ENCODE measurements around the gene MGAT4A. TPM values are rescaled to one million over a fixed set of nuclear protein-coding genes. Genes with fewer than 3 reads are reported as not detected.

Gene MGAT4A
- total and polyA plus RNA-seq, 2 of the 13 experiments (the other 11 are each of a cell fraction or from before 2014, with no cell fraction given), result 47.2 to 90.9 TPM

GRCh38 chr2:98772536-98772935, 41.6 kb upstream of the MGAT4A start:
- no peak for DNase-seq (ENCODE audit: low spot score)
- Histone ChIP-seq H3K4me2 (ENCODE audit: low read depth, low read length) (no peak overlapping the region), H4K20me1 (ENCODE audit: insufficient read depth, low read length) (no peaks in the 10 kb centered on the region), H2AFZ (ENCODE audit: low read length) (no peak overlapping the region), H3K79me2 (ENCODE audit: insufficient read depth, low read length) (no peaks in the 10 kb centered on the region), H3K4me1 (ENCODE audit: insufficient read depth, low read length) (peaks cover 54% of the 10 kb centered on the region), H3K27me3 (ENCODE audit: control insufficient read depth in 1 of 2, insufficient read depth in 2 of 2, low read length in 2 of 2) (no peaks in the 10 kb centered on the region), H3K27ac (ENCODE audit: extremely low read length, insufficient read depth, low read length) (no peak overlapping the region), H3K4me3 (replicated peaks in 1 of 3; ENCODE audit: insufficient read depth in 1 of 3, low read depth in 2 of 3, low read length in 3 of 3) (no peak overlapping the region), H3K36me3 (replicated peaks in 1 of 2; ENCODE audit: control insufficient read depth in 1 of 2, insufficient read depth in 2 of 2, low read length in 2 of 2) (no peaks in the 10 kb centered on the region), H3K9me3 (ENCODE audit: low read length) (no peaks in the 10 kb centered on the region), H3K9ac (ENCODE audit: insufficient read depth, low read depth, low read length) (no peak overlapping the region)
- in situ Hi-C loops (cut with HindIII; ENCODE audit: extremely low pct_ligation_motif_present, low pct_unique_long_range_greater_than_20kb), result no loop called here
- 84% methylated on average over 8 of the region's 8 CpGs for WGBS (ENCODE audit: low lambda C conversion rate)
- BruUV-seq (replicated peaks), result no TSS peak
- no peak for TF ChIP-seq ZNF598 (CRISPR knock-in tag; IDR thresholded peaks at IDR 0.05; ENCODE audit: borderline replicate concordance)
- TF ChIP-seq CHD4 (IDR thresholded peaks at IDR 0.05; ENCODE audit: borderline replicate concordance, low read length), result no peak
- CTCF ChIA-PET (ENCODE audit: low intra/inter-chr PET ratio, low total read pairs), result no interaction called here
- ATAC-seq, result no peak
- FAIRE-seq, result no peak
- POLR2A ChIA-PET, result no interaction called here
- intact Hi-C loops (cut with micrococcal nuclease; ENCODE audit: unreplicated experiment), result no loop called here

GRCh38 chr2:98771721-98772524, 41.0 kb upstream of the MGAT4A start:
- no peak for DNase-seq (ENCODE audit: low spot score)
- WGBS (ENCODE audit: low lambda C conversion rate), result 75% methylated on average over 17 of the region's 17 CpGs
- H3K36me3 ChIP-seq (replicated peaks in 1 of 2; ENCODE audit: control insufficient read depth in 1 of 2, insufficient read depth in 2 of 2, low read length in 2 of 2), result no peaks in the 10 kb centered on the region
- no peaks in the 10 kb centered on the region for H3K27me3 ChIP-seq (ENCODE audit: control insufficient read depth in 1 of 2, insufficient read depth in 2 of 2, low read length in 2 of 2)
- in situ Hi-C loops (cut with HindIII; ENCODE audit: extremely low pct_ligation_motif_present, low pct_unique_long_range_greater_than_20kb) (no loop called here), intact Hi-C loops (cut with micrococcal nuclease; ENCODE audit: unreplicated experiment) (no loop called here)
- H3K4me1 ChIP-seq (ENCODE audit: insufficient read depth, low read length), result peaks cover 57% of the 10 kb centered on the region
- H3K79me2 ChIP-seq (ENCODE audit: insufficient read depth, low read length), result no peaks in the 10 kb centered on the region
- no peak for FAIRE-seq
- ChIA-PET CTCF (ENCODE audit: low intra/inter-chr PET ratio, low total read pairs) (no interaction called here), POLR2A (interaction anchor here (2.2 kb wide), 1 partner anchor 24 kb away, joined by 7 read pairs; no protein-coding TSS in a partner anchor)
- no peaks in the 10 kb centered on the region for H3K9me3 ChIP-seq (ENCODE audit: low read length)
- H3K9ac ChIP-seq (ENCODE audit: insufficient read depth, low read depth, low read length), result no peak overlapping the region
- no peak for ATAC-seq
- H3K4me2 ChIP-seq (ENCODE audit: low read depth, low read length), result no peak overlapping the region
- no TSS peak for BruUV-seq (replicated peaks)
- no peaks in the 10 kb centered on the region for H4K20me1 ChIP-seq (ENCODE audit: insufficient read depth, low read length)
- H3K4me3 ChIP-seq (replicated peaks in 1 of 3; ENCODE audit: insufficient read depth in 1 of 3, low read depth in 2 of 3, low read length in 3 of 3), result no peak overlapping the region
- no peak for TF ChIP-seq ARNT (IDR thresholded peaks at IDR 0.05)
- 0 out of 2 replicates have a peak, but pooled peaks have one; percentile 17 for TF ChIP-seq ZBTB38 (CRISPR knock-in tag; IDR thresholded peaks at IDR 0.05)
- H3K27ac ChIP-seq (ENCODE audit: extremely low read length, insufficient read depth, low read length), result no peak overlapping the region
- peak overlapping the region; percentile 30 for H2AFZ ChIP-seq (ENCODE audit: low read length)
